DMS 273 (cell line): ENCODE data around the gene HIKESHI.
"Not testable (repeated sequence)": the region's sequence is repeated elsewhere in the genome, so short reads cannot be mapped to it uniquely, and the experiment has no call there.

Source experiments
- DNase-seq: peaks from one replicate; lab custom pipeline; 2025; ENCODE audit not compliant: unreplicated experiment; lab: John Stamatoyannopoulos, UW

Gene HIKESHI

GRCh38 chr11:86292912-86293616 lies 9.0 kb upstream of the HIKESHI start:
- DNase-seq, result no peak

GRCh38 chr11:86294026-86294425 lies 8.0 kb upstream of the HIKESHI start:
- DNase-seq, result no peak

GRCh38 chr11:86301742-86302091 lies 323 bp upstream of the HIKESHI start:
- DNase-seq, result no peak

GRCh38 chr11:86303257-86303656 lies 1.2 kb downstream of the HIKESHI start:
- DNase-seq, result peak; percentile 2

DNA sequence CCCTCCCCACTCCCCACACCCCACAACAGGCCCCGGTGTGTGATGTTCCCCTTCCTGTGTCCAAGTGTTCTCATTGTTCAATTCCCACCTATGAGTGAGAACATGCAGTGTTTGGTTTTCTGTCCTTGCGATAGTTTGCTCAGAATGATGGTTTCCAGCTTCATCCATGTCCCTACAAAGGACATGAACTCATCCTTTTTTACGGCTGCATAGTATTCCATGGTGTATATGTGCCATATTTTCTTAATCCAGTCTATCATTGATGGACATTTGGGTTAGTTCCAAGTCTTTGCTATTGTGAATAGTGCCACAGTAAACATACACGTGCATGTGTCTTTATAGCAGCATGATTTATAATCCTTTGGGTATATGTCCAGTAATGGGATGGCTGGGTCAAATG lies 6.7 kb downstream of the HIKESHI start:
- DNase-seq, result not testable (repeated sequence)

DNA sequence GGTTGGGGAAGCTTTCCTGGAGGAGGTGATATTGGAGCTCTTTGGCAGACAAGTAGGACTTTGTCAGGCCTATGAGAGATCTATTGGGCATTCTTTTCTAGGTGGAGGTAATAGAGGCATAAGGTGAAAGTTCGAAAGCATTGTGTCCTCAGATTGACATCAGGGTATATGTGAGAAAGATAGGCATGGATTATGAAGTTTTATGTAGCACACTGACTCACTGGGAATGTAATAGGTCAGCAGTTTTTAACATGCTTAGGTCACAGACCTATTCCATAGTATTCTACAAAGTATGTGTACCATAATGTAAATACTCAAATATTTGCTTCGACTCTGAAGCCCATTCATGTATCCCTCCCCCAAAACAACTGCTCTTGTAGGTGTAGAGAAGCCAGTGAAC lies 11.8 kb downstream of the HIKESHI start:
- no peak for DNase-seq

GRCh38 chr11:86314636-86315035 lies 12.6 kb downstream of the HIKESHI start:
- DNase-seq, result no peak

GRCh38 chr11:86335131-86335767 lies 33.2 kb downstream of the HIKESHI start:
- DNase-seq, result peak; percentile 3

DNA sequence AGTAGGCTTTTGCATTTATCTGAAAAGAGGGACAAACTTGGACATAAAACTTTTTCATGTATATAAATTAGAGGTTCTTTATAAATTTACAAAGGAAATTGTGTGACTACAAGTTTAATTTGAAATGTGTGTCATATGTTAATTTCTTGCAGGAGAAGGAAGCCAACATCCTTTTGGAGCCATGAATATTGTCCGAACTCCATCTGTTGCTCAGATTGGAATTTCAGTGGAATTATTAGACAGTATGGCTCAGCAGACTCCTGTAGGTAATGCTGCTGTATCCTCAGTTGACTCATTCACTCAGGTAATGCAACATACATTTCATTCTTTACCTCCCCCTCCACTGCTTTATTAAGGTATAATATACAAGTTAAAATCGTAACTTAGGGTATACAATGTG lies 35.2 kb downstream of the HIKESHI start:
- no peak for DNase-seq

DNA sequence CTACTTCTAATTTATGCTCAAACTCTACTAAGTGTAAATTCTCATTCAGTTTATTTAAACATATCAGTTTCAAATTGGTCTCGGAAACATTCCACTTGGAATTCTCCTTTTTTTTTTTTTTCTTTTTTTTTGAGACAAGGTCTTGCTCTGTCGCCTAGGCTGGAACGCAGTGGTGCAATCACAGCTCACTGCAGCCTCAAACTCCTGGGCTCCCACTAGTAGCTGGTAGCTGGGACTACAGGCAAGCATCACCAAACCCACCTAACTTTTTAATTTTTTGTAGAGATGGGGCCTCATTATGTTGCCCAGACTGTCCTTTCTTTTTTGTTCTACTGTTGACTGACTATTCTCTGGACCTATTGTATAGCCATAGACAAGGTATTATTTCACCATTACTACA lies 39.3 kb downstream of the HIKESHI start:
- no peak for DNase-seq

- DNase-seq, result no peak
Measured at GRCh38 chr11:86346513-86346912, 44.5 kb downstream of the HIKESHI start.

- DNase-seq, result no peak
Measured at GRCh38 chr11:86355256-86355655, 53.2 kb downstream of the HIKESHI start.

GRCh38 chr11:86357412-86357811 lies 55.4 kb downstream of the HIKESHI start:
- DNase-seq, result not testable (repeated sequence)

- no peak for DNase-seq
Measured at GRCh38 chr11:86358720-86359119, 56.7 kb downstream of the HIKESHI start.

GRCh38 chr11:86360775-86361395 lies 58.8 kb downstream of the HIKESHI start:
- peak; percentile 44 for DNase-seq

GRCh38 chr11:86363424-86363823 lies 61.4 kb downstream of the HIKESHI start:
- no peak for DNase-seq

- no peak for DNase-seq
Measured at GRCh38 chr11:86365546-86365945, 63.5 kb downstream of the HIKESHI start.

- no peak for DNase-seq
Measured at GRCh38 chr11:86369668-86370067, 67.6 kb downstream of the HIKESHI start.

- DNase-seq, result no peak
Measured at GRCh38 chr11:86370171-86370570, 68.1 kb downstream of the HIKESHI start.

- no peak for DNase-seq
Measured at GRCh38 chr11:86370922-86371594, 69.0 kb downstream of the HIKESHI start.

- no peak for DNase-seq
Measured at GRCh38 chr11:86372041-86372440, 70.0 kb downstream of the HIKESHI start.

- DNase-seq, result no peak
Measured at GRCh38 chr11:86372586-86372985, 70.5 kb downstream of the HIKESHI start.
